Liver (tissue), 9 donors: Measurements from ENCODE around the gene PAQR7. TPM values are rescaled to one million over a fixed set of nuclear protein-coding genes. Genes with fewer than 3 reads are reported as not detected.

Experiments used
- DNase-seq: peaks from one replicate; pipeline ENCODE4 v3.0.0-alpha.2; 2017; ENCODE audit warnings: low spot score
- H3K27ac ChIP-seq, 2 donors: one replicate each; pipeline ENCODE4 v1.7.0; 2013; ENCODE audit warnings: inconsistent platforms in 2 of 2, low read length in 2 of 2, control low read depth in 1 of 2, low read depth in 1 of 2, mild to moderate bottlenecking in 1 of 2
- H3K27me3 ChIP-seq, 4 donors: one replicate each; pipeline versions ENCODE4 v1.6.1 to v1.7.0; 2013; ENCODE audit warnings: low read length in 3 of 4, inconsistent platforms in 1 of 4, mild to moderate bottlenecking in 1 of 4, moderate library complexity in 1 of 4; ENCODE audit not compliant: control insufficient read depth in 4 of 4, insufficient read depth in 4 of 4
- H3K36me3 ChIP-seq, 4 donors: one replicate each; pipeline versions ENCODE4 v1.6.1 to v1.7.0; 2013; ENCODE audit warnings: low read length in 3 of 4, mild to moderate bottlenecking in 3 of 4, low read depth in 1 of 4, moderate library complexity in 1 of 4; ENCODE audit not compliant: control insufficient read depth in 4 of 4, insufficient read depth in 3 of 4
- H3K4me1 ChIP-seq, 4 donors: one replicate each; pipeline versions ENCODE4 v1.6.1 to v1.7.0; 2013; ENCODE audit warnings: low read length in 3 of 4, mild to moderate bottlenecking in 3 of 4, moderate library complexity in 1 of 4; ENCODE audit not compliant: control insufficient read depth in 4 of 4, insufficient read depth in 4 of 4
- H3K4me3 ChIP-seq, 3 donors: one replicate each; pipeline versions ENCODE4 v1.6.1 to v1.7.0; 2013; ENCODE audit warnings: low read length in 3 of 3, control low read depth in 1 of 3, low read depth in 1 of 3, mild to moderate bottlenecking in 1 of 3
- H3K9ac ChIP-seq, 2 donors: one replicate each; pipeline ENCODE4 v1.7.0; 2013; ENCODE audit warnings: low read length in 2 of 2, mild to moderate bottlenecking in 2 of 2, moderate library complexity in 2 of 2, control low read depth in 1 of 2, low read depth in 1 of 2
- H3K9me3 ChIP-seq, 4 donors: one replicate each; pipeline versions ENCODE4 v1.6.1 to v1.7.0; 2013; ENCODE audit warnings: low read length in 3 of 4; ENCODE audit not compliant: control insufficient read depth in 4 of 4
- ATF3 ChIP-seq: IDR thresholded peaks from 2 replicates; pipeline ENCODE4 v1.6.1; 2016; ENCODE audit warnings: antibody characterized with exemption
- CTCF ChIP-seq: fragments of 150-350 bp; IDR thresholded peaks from 2 replicates; pipeline ENCODE4 v1.5.1; 2017; ENCODE audit warnings: improper control_type of control experiment, low read depth, low read length; ENCODE audit not compliant: missing input control
- EGR1 ChIP-seq, 2 donors: IDR thresholded peaks; 2 replicates each; pipeline ENCODE4 v1.6.1; 2016 to 2018; ENCODE audit warnings: antibody characterized with exemption in 2 of 2, low read depth in 2 of 2
- FOXA1 ChIP-seq: IDR thresholded peaks from 2 replicates; pipeline ENCODE4 v1.6.1; 2016; ENCODE audit warnings: antibody characterized with exemption
- FOXA2 ChIP-seq: IDR thresholded peaks from 2 replicates; pipeline ENCODE4 v1.6.1; 2016; ENCODE audit warnings: antibody characterized with exemption
- GABPA ChIP-seq, 2 donors: IDR thresholded peaks in 1 of 2; conservative IDR thresholded peaks in 1 of 2; 2 replicates each; pipeline ENCODE4 v1.6.1; 2016; ENCODE audit warnings: antibody characterized with exemption in 2 of 2, mild to moderate bottlenecking in 1 of 2, moderate library complexity in 1 of 2
- HNF4A ChIP-seq, 2 donors: conservative IDR thresholded peaks; 2 replicates each; pipeline ENCODE4 v1.6.1; 2016; ENCODE audit warnings: antibody characterized with exemption in 2 of 2, mild to moderate bottlenecking in 2 of 2
- HNF4G ChIP-seq: IDR thresholded peaks from 2 replicates; pipeline ENCODE4 v1.6.1; 2016; ENCODE audit warnings: antibody characterized with exemption
- JUND ChIP-seq, 2 donors: IDR thresholded peaks; 2 replicates each; pipeline ENCODE4 v1.6.1; 2016; ENCODE audit warnings: antibody characterized with exemption in 2 of 2
- MAX ChIP-seq: IDR thresholded peaks from 2 replicates; pipeline ENCODE4 v1.6.1; 2016; ENCODE audit warnings: antibody characterized with exemption
- NR2F2 ChIP-seq: IDR thresholded peaks from 2 replicates; pipeline ENCODE4 v1.6.1; 2016; ENCODE audit warnings: antibody characterized with exemption
- RAD21 ChIP-seq, 2 donors: IDR thresholded peaks; 2 replicates each; pipeline ENCODE4 v1.6.1; 2016; ENCODE audit warnings: antibody characterized with exemption in 2 of 2, mild to moderate bottlenecking in 2 of 2
- REST ChIP-seq: IDR thresholded peaks from 2 replicates; pipeline ENCODE4 v1.6.1; 2016; ENCODE audit warnings: antibody characterized with exemption, mild to moderate bottlenecking
- RXRA ChIP-seq, 2 donors: IDR thresholded peaks; 2 replicates each; pipeline ENCODE4 v1.6.1; 2017 to 2018; ENCODE audit warnings: antibody characterized with exemption in 2 of 2, mild to moderate bottlenecking in 1 of 2
- SP1 ChIP-seq: IDR thresholded peaks from 2 replicates; pipeline ENCODE4 v1.6.1; 2018; ENCODE audit warnings: antibody characterized with exemption, mild to moderate bottlenecking
- TAF1 ChIP-seq: conservative IDR thresholded peaks from 2 replicates; pipeline ENCODE4 v1.6.1; 2016; ENCODE audit warnings: antibody characterized with exemption, mild to moderate bottlenecking
- YY1 ChIP-seq: IDR thresholded peaks from 2 replicates; pipeline ENCODE4 v1.6.1; 2016; ENCODE audit warnings: antibody characterized with exemption, mild to moderate bottlenecking
- ZBTB33 ChIP-seq: IDR thresholded peaks from 2 replicates; pipeline ENCODE4 v1.6.1; 2016; ENCODE audit warnings: antibody characterized with exemption
- WGBS: extraction: QIAGEN DNeasy Blood & Tissue Kit; methylation state at CpG from one replicate; pipeline ENCODE4 v1.1.7; 2013; 5-methylcytosine and 5-hydroxymethylcytosine counted together
- polyA plus RNA-seq, 2 donors: library from polyadenylated mRNA; stranded (reverse) in 1 of 2; unstranded in 1 of 2; fragments of 200-250 nt in 1 of 2; fragments of >200 nt in 1 of 2; fragmentation: Nextera tagmentation in 1 of 2; extraction: Ambion mirVana in 1 of 2; gene quantifications; one replicate each; pipeline versions ENCODE4 v1.2.1 to v1.2.3, GENCODE V29; 2013 to 2015
- total RNA-seq, 2 donors: library from RNA; depleted of rRNA; stranded (reverse); fragments of >200 nt; gene quantifications; one replicate each; pipeline ENCODE4 v1.2.3, GENCODE V29; 2014
- donor health status: healthy.
- donor health status: healthy.
- donor health status: healthy.
- donor health status: healthy.
- donor health status: healthy.

PAQR7 gene
- total and polyA plus RNA-seq, 4 donors: 1.5 to 9.0 (median 1.8) TPM

DNA sequence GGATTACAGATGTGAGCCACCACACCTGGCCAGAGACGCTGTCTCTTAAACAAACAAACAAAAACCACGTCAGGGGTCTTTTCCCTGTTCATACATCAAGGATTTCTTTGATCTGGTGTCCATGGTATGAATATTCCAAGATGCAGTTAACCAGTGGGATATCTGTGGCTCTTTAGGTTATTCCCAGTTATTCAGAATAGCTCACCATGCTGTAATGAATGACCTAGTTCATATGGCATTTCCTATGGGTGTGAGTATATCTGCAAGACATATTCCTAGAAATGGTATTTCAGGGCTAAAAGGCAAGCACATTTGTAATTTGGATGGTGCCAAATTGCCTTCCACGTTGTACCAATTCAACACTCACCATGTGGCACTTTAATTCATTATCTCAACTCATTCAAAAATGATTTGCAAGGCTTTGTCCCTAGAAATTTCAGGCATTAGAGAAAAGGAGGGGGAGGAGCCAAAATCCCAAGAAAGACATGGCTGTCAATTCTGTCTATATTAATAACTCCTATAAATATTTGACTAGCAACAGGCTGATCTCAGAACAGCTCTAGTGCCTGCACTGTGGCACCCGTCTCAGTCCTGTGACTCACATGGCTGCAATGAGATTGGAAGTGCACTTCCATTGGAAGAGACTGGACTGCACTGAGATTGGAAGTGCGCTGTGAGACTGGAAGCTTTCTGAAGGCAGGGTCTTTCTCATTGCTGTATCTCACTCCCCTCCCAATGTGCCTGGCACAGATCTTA lies 36.7 kb upstream of the PAQR7 start:
- no peaks in the 10 kb centered on the region for H3K27me3 ChIP-seq
- no peaks in the 10 kb centered on the region for H3K9me3 ChIP-seq
- no peak overlapping the region for H3K27ac ChIP-seq
- no peaks in the 10 kb centered on the region for H3K36me3 ChIP-seq
- no peak for TF ChIP-seq FOXA1
- no peak for TF ChIP-seq EGR1 (IDR thresholded peaks at IDR 0.05; ENCODE audit: low read depth in 2 of 2)
- no peak for TF ChIP-seq HNF4G
- TF ChIP-seq NR2F2: no peak
- no peak for TF ChIP-seq TAF1
- no peak for TF ChIP-seq ZBTB33
- TF ChIP-seq GABPA (IDR thresholded peaks at IDR 0.05 in 1 of 2, conservative IDR thresholded peaks at IDR 0.05 in 1 of 2): no peak
- no peak for TF ChIP-seq MAX
- TF ChIP-seq SP1: no peak
- TF ChIP-seq RXRA (IDR thresholded peaks at IDR 0.05): no peak
- no peak for TF ChIP-seq YY1
- TF ChIP-seq JUND (IDR thresholded peaks at IDR 0.05): no peak
- TF ChIP-seq FOXA2: no peak
- no peak for TF ChIP-seq ATF3
- TF ChIP-seq REST: no peak
- no peak for TF ChIP-seq CTCF
- TF ChIP-seq HNF4A (conservative IDR thresholded peaks at IDR 0.05): no peak
- no peak for TF ChIP-seq RAD21 (IDR thresholded peaks at IDR 0.05)
- H3K4me1 ChIP-seq: no peaks in the 10 kb centered on the region
- no peak overlapping the region for H3K4me3 ChIP-seq
- H3K9ac ChIP-seq: no peak overlapping the region
- WGBS: 87% methylated on average over 5 of the region's 5 CpGs
- DNase-seq: no peak
